NK-92 (cell line): ENCODE data around the gene NFIB.

Experiments
- DNase-seq: peaks from one replicate; lab custom pipeline; 2025; ENCODE audit not compliant: unreplicated experiment; lab: John Stamatoyannopoulos, UW

Gene NFIB

GRCh38 chr9:14321517-14322130, 7.7 kb upstream of the NFIB start:
- DNase-seq: no peak

DNA sequence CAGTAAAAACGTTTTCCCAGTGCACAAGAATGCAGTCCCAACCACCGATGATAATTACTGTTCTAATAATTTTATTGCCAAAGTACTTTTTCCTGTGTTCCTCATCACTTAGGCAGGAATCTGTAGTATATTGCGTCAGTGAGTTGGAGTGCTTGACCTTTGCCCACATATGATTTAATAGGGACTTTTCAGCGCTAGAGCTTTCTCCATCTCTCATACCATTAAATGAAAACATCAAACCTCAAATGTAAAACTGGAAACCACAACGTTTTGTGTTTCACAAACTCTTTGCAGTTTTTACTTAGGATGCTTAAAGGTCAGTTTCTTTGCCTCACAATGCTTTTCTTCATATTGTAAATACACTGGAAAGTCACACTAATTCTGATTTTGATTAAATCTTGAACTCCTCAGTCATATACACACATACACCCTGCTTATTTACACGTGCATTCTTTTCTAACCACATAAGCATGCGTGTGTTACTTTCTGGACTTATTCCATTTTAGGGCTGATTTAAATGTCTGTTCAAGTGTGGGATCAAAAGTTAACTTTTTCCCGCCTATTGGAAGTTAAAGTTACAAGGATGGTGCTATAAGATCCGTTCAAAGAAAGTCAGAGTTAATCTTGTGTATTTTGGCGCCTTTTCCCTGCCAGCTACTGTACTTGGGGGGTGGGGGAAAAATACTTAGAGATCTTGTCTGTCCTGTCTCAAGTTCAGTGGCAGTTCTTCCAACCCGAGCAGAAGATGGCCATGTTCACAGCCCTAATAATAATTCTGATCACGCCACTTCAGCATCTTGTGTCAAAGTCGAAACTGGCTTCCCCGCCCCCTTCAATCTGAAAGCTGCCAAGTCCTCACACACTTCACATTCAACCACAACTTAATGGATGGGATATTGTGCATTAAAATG, 6.6 kb upstream of the NFIB start:
- DNase-seq: no peak

- DNase-seq: no peak
Observed at GRCh38 chr9:14318934-14319580, 5.1 kb upstream of the NFIB start.

GRCh38 chr9:14318361-14318760, 4.4 kb upstream of the NFIB start:
- DNase-seq: no peak

DNA sequence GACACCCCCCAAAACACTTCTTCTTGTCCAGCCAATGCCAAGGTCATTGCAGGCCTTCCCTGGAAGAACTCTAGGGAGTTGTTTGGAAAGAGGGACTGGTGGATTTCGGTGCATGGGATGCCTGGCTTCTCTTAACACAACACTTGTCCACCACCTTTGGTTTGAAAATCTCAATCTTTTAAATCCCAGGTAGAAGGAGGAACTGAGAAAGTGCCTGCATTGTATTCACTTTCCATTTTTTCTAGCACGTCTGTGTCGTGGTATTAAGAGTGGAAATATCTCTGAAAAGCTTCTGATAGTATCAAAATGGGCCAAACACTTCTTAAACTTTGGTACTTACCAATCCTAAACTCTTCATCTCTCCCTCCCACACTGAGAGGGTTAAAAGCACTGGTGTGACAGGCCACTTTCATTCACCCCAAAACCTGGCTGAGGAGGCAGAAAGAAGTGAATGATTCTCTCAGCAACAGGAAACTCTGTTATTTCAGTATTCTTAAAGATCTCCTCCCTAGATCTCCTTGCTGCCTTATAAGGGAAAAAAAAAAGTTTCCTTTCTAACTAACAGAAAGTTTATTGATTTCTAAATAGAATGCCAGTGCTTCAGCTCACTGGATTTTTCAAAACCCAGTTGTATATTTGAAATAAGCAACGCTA, 3.9 kb upstream of the NFIB start:
- DNase-seq: no peak

- DNase-seq: no peak
Observed at GRCh38 chr9:14316602-14317300, 2.8 kb upstream of the NFIB start.

GRCh38 chr9:14315875-14316601, 2.1 kb upstream of the NFIB start:
- DNase-seq: no peak

DNA sequence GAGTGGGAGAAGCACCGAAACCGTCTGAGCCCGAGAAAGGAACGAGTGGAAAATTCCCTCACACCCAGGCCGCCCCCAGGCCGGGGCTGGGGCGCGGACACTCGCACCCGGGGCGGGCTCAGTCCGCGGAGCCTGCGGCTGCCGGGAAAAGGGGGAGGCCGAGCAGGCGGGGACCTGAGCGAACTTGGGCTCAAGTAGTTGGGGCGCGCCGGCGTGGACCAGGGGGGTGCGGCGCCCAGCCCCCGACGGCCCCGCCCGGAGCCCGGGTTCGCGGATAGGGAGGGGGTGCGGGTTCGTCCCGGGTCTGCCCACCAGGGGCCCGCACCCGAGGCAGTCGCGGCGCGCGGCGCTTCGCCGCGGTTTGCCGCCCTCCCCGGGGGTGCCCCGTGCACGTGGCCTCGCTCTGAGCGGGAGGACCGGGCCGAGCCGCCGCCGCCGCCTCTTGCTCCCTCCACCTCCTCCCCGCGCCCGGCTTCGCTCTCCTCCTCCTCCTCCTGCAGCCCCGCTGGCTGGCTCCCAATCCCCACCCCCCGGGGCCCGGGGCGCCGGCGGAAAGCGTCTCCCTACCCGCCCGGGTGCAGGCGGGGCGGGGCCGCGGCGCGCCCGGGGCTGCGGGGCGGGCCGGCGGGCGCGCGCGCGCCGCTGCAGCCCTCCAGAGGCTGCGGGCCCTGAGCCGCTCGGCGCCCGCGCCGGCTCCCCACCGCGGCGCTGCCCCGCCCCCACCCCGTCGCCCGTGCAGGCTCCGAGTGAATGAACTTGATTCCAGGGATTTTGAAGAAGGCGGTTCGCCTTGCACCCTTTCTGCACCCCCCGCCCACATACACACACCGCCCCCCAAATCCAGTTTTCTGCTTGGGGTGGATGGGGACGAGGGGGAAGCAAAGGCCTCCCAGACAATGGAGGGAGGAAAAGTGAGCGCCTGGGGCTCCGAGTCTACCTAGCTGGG, 1.3 kb upstream of the NFIB start:
- DNase-seq: no peak

DNA sequence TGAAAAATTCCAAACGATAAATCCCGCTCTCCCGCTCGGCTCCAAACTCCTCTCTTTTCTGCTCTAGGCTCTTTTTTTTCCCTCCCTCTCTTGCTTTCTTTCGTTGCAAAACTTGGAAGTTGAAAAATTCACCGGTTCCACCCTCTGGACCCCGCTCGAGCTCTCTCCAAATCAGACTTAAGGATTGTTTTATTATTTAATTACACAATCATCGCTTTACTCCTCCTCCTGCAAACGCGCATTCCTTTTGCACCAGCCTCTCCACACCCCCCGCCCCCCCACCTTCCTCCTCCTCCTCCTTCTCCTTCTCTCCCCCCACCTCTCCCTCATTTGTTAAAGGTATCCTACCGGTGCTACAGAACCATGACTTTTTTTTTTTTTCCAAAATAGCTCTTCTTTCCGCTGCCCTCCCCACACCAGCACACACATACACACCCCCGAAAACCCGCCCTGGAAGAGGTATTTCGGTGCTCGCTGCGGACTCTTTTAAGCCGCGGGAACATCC, 535 bp upstream of the NFIB start:
- no peak for DNase-seq

DNA sequence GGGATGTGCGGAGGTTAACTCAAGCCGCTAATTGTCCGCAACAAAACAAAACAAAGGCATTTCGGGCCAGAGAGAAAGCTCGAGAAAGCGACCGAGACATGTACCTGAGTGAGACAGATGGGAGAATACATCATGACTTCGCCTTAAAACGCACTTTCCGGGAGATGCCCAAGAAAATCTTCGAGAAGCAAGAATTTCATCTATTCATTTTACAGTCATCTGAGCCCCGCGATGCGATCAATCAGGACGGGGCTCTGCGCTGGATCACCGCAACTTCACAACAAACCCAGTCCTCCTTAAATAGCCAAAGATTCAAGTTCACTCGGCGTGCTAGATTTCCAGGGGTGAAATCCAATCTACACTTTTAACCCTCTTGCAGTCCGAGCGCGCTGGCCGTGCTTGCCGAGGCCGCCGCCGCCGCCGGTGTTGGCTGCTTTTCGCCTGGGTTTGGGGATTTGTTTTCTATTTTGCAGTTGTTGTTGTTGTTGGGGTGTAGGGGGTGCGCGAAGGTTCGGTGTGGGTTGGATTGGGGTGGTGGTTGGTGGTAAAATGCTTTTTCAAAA, 482 bp downstream of the NFIB start:
- no peak for DNase-seq

GRCh38 chr9:14312719-14313377, 1.1 kb downstream of the NFIB start:
- DNase-seq: no peak

DNA sequence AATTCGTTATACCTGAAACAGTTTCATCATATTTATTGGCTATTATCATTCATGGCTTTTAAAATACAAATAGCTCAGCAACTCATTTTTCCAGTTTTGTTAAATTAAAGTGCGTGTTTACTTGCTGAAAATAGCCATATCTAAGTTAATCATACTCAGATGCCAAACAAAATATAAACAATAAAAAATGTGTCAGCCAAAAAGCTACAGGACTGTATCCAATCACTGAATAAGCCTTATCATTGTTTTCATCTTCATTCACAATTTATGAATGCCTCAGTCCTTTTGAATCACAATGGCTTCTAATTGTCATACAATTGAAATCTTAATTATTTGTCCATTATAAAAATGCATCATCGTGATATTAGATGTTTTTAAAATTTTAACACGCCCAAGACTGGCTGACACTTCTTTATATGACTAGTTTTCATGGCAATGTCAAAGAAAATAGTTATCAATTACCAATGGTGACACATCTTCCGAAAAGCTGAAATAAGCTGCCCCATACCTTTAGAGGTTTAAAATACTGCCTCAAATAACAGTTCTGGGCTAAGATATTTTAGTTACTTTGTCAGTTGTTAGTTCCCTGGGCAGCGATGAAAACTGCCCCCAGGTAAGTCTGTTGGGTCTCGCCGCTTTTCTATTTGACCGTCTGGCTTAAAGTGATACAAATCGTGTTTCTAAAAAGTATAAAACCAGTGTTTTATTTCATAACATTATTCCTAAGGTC, 1.8 kb downstream of the NFIB start:
- DNase-seq: no peak

DNA sequence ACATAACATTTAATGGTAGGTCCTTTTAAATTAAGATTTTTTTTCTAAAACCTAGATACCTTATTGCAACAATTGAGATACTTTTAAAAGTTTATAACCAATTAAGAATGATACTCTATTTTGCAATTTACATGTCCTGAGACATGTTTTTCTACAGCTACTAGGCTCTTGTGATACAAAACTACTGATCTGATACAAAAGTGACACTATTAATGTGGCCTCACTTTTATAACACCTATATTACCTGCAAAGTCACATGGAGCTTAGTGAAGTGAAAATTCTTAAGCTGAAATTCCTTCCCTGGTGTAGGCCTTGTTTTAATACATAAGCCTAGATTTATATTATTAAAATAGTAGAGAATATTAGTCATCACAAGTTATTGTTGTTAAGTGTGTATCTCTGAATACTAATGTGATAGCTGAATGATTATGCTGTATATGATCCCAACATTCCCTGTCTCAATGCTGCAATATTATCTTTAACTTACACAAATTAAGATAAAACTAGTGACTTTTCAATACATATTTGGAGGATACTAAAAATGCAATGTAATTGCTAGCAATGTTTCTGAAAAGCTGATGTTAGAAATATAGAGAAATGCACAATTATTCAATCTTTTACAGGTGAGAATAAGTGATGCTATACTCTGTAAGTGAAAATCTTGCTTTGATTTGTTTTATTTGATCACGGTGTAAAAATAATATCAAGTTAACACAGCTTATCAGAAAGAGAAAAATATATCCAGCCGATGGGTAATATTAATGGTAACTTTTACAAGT, 2.6 kb downstream of the NFIB start:
- no peak for DNase-seq

GRCh38 chr9:14310311-14310710, 3.6 kb downstream of the NFIB start:
- DNase-seq: no peak

DNA sequence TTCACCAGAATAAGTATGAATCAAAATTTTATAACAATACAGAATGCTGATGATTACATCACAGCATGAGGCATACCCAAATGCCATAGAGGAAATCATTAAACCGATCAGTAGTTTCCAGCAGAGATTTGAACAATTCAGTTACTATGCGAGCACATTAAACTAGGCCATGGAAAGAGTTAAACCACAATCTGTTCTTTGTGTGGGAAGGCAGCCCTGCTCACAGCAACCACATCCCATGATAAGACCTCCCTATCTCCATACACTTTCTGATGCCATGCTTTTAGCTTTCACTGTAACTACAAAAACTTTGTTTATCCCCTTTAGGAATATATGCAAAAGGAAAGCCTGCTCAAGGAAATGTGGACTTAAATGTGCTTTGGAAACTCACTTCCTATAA, 4.5 kb downstream of the NFIB start:
- DNase-seq: no peak

- no peak for DNase-seq
Observed at GRCh38 chr9:14308853-14309145, 5.1 kb downstream of the NFIB start.
